C4-2B (cell line): Measurements from ENCODE around the gene AMT.

ENCODE experiments used
- ZFX ChIP-seq: fragments of 450-650 bp; IDR thresholded peaks from 2 replicates; pipeline ENCODE4 v1.6.1; 2017
- TF ChIP-seq, protein P1 (sequence below): fragments of 450-650 bp; conservative IDR thresholded peaks from 2 replicates; pipeline ENCODE4 v1.5.1; 2017; ENCODE audit warnings: mild to moderate bottlenecking

DNA sequence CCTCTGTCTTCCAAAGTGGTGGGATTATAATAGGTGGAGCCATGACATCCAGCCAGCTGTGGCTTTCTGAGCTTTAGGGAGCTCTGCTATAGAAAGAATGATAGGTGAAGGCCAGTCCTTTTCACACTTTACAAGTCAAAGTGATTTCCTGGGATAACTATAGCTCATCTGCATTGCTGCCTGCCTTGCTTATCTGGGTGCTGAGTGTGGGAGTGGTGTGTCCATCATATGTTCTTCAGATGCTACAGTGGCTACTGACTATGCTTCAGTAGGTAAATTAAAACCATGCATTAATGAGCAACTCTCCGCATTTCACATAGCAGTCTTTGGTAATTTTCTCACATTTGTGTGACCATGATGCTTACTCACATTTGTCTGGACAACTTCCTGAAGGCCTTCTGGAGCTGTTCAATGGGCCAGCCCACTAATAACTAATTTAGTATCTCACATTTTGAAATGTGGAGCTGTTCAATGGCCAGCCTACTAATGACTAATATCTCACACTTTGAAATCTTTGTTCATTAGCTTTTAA is 33.9 kb downstream of the AMT start:
- TF ChIP-seq, protein P1, sequence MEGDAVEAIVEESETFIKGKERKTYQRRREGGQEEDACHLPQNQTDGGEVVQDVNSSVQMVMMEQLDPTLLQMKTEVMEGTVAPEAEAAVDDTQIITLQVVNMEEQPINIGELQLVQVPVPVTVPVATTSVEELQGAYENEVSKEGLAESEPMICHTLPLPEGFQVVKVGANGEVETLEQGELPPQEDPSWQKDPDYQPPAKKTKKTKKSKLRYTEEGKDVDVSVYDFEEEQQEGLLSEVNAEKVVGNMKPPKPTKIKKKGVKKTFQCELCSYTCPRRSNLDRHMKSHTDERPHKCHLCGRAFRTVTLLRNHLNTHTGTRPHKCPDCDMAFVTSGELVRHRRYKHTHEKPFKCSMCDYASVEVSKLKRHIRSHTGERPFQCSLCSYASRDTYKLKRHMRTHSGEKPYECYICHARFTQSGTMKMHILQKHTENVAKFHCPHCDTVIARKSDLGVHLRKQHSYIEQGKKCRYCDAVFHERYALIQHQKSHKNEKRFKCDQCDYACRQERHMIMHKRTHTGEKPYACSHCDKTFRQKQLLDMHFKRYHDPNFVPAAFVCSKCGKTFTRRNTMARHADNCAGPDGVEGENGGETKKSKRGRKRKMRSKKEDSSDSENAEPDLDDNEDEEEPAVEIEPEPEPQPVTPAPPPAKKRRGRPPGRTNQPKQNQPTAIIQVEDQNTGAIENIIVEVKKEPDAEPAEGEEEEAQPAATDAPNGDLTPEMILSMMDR: no peak
- no peak for TF ChIP-seq ZFX
